OCI-LY3 (cell line): ENCODE results near the gene SOWAHB.

Experiments
- CTCF ChIP-seq: fragments of 200-600, 300-600 bp; sonication (generic); IDR thresholded peaks from 2 replicates; pipeline ENCODE4 v1.5.1; 2014; ENCODE audit warnings: antibody characterized with exemption, low read length, low read depth
- EZH2phosphoT487 ChIP-seq: fragments of 200-600 bp; shearing (Covaris generic); IDR thresholded peaks from 2 replicates; pipeline ENCODE4 v1.6.1; 2018; ENCODE audit warnings: antibody characterized with exemption, mixed run types, low read depth

GRCh38 chr4:76895619-76896018, 2.3 kb downstream of the SOWAHB start:
- TF ChIP-seq CTCF (no peak), EZH2phosphoT487 (no peak)
